ENCODE measurements around the gene MAP1LC3B. TPM values are rescaled to one million over a fixed set of nuclear protein-coding genes. Genes with fewer than 3 reads are reported as not detected.

The MAP1LC3B gene
- total RNA-seq, 1 donor from 2014 or later: 141 TPM

DNA sequence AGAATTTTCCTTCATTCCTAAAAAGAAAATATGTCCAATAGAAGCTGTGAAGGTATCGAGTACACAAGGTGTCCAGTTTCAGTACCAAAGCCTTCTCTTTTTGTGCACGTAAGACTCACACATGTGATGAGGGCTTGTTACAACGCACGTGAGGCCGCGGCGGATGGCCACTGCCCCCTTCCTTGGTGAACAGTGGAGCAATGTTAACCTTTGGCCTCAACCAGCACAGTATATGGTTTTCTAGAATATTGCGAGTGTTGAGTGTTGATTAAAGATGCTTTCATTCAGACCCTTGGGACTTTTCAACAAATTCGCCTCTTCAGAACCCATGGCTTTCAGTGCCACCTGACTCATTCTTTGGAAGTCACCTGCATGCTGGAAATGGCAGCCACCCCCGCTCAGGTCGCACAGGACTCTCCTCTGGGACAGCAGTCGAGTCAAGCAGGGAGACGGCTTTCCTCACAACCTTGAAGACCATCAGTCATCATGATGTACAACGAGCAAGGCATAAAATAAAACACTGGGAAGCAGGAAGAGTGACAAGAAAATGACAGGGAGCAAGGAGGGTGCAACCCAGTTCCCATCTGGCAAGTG, 14.5 kb downstream of the MAP1LC3B start:
- peaks cover 4% of the 10 kb centered on the region for H3K4me1 Mint-ChIP-seq (ENCODE audit: unreplicated experiment)
- no peak overlapping the region for H3K27ac Mint-ChIP-seq (ENCODE audit: unreplicated experiment)
- no peak for DNase-seq (ENCODE audit: extremely low spot score, unreplicated experiment)
- peaks cover 52% of the 10 kb centered on the region for H3K36me3 Mint-ChIP-seq (ENCODE audit: unreplicated experiment)
- no peaks in the 10 kb centered on the region for H3K27me3 Mint-ChIP-seq (ENCODE audit: unreplicated experiment)
- no peak overlapping the region for H3K4me3 Mint-ChIP-seq (ENCODE audit: unreplicated experiment)
- no peaks in the 10 kb centered on the region for H3K9me3 Mint-ChIP-seq (ENCODE audit: unreplicated experiment)
- no peak for TF ChIP-seq CTCF (IDR thresholded peaks at IDR 0.05)

GRCh38 chr16:87407511-87408112, 15.5 kb downstream of the MAP1LC3B start:
- Mint-ChIP-seq H3K27ac (ENCODE audit: unreplicated experiment) (no peak overlapping the region), H3K27me3 (ENCODE audit: unreplicated experiment) (no peaks in the 10 kb centered on the region), H3K4me1 (ENCODE audit: unreplicated experiment) (peaks cover 4% of the 10 kb centered on the region), H3K4me3 (ENCODE audit: unreplicated experiment) (no peak overlapping the region), H3K9me3 (ENCODE audit: unreplicated experiment) (no peaks in the 10 kb centered on the region), H3K36me3 (ENCODE audit: unreplicated experiment) (peaks cover 55% of the 10 kb centered on the region)
- no peak for DNase-seq (ENCODE audit: extremely low spot score, unreplicated experiment)
- no peak for TF ChIP-seq CTCF (IDR thresholded peaks at IDR 0.05)

- no peak for DNase-seq (ENCODE audit: extremely low spot score, unreplicated experiment)
- Mint-ChIP-seq H3K4me3 (ENCODE audit: unreplicated experiment) (no peak overlapping the region), H3K9me3 (ENCODE audit: unreplicated experiment) (no peaks in the 10 kb centered on the region), H3K4me1 (ENCODE audit: unreplicated experiment) (peaks cover 4% of the 10 kb centered on the region), H3K36me3 (ENCODE audit: unreplicated experiment) (peaks cover 58% of the 10 kb centered on the region), H3K27ac (ENCODE audit: unreplicated experiment) (no peak overlapping the region), H3K27me3 (ENCODE audit: unreplicated experiment) (no peaks in the 10 kb centered on the region)
- TF ChIP-seq CTCF (IDR thresholded peaks at IDR 0.05): no peak
Observed at GRCh38 chr16:87409153-87409552, 17.0 kb downstream of the MAP1LC3B start.

DNA sequence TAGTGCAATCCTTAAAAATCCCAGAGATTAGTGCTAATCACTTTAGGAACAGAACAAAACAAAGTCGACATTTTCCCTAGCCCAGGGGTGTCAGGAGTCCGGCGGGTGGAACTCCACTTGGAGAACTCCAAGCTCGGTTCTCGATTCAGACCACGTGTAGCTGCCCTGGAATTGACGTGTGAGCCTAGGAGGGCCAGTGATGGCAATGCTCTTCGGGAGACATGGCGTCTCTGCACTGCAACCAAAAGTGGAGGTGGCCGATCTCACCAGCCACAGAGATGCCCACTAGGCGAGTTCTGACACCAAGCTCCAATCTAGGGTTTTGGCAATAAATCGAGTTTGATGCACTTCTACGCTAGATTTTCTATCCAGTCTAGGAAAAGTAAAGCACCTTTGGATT, 17.6 kb downstream of the MAP1LC3B start:
- Mint-ChIP-seq H3K4me1 (ENCODE audit: unreplicated experiment) (peaks cover 4% of the 10 kb centered on the region), H3K4me3 (ENCODE audit: unreplicated experiment) (no peak overlapping the region), H3K27ac (ENCODE audit: unreplicated experiment) (no peak overlapping the region), H3K27me3 (ENCODE audit: unreplicated experiment) (no peaks in the 10 kb centered on the region), H3K36me3 (ENCODE audit: unreplicated experiment) (peaks cover 53% of the 10 kb centered on the region), H3K9me3 (ENCODE audit: unreplicated experiment) (no peaks in the 10 kb centered on the region)
- no peak for DNase-seq (ENCODE audit: extremely low spot score, unreplicated experiment)
- TF ChIP-seq CTCF (IDR thresholded peaks at IDR 0.05): no peak

GRCh38 chr16:87410530-87410929, 18.4 kb downstream of the MAP1LC3B start:
- Mint-ChIP-seq H3K4me1 (ENCODE audit: unreplicated experiment) (peaks cover 4% of the 10 kb centered on the region), H3K4me3 (ENCODE audit: unreplicated experiment) (no peak overlapping the region)

More at GRCh38 chr16:87410530-87410929, 18.4 kb downstream of the MAP1LC3B start:
- Mint-ChIP-seq H3K36me3 (ENCODE audit: unreplicated experiment) (peaks cover 54% of the 10 kb centered on the region), H3K27ac (ENCODE audit: unreplicated experiment) (no peak overlapping the region), H3K27me3 (ENCODE audit: unreplicated experiment) (no peaks in the 10 kb centered on the region), H3K9me3 (ENCODE audit: unreplicated experiment) (no peaks in the 10 kb centered on the region)
- TF ChIP-seq CTCF (IDR thresholded peaks at IDR 0.05): no peak
- DNase-seq (ENCODE audit: extremely low spot score, unreplicated experiment): no peak
